GM10248 (cell line): ENCODE results near the gene AURKB.

Source experiments
- CTCF ChIA-PET: fragments of 300-600 bp; sonication (Branson Sonifier 250); formaldehyde crosslinking; extraction: SDS; loops from one replicate; lab custom pipeline; 2021; ENCODE audit warnings: antibody characterized with exemption; lab: Yijun Ruan, JAX
- POLR2A ChIA-PET: fragments of 350-650 bp; sonication (Branson Sonifier 250); formaldehyde crosslinking; extraction: SDS; loops from one replicate; lab custom pipeline; 2020; ENCODE audit warnings: antibody characterized with exemption; lab: Yijun Ruan, JAX
- DNase-seq: peaks from one replicate; pipeline ENCODE4 v3.0.0; 2012; ENCODE audit errors: extremely low spot score
- CTCF ChIP-seq: IDR thresholded peaks from 2 replicates; pipeline ENCODE4 v1.5.1; 2012; ENCODE audit warnings: mild to moderate bottlenecking, low read depth; ENCODE audit errors: extremely low read depth, missing control alignments, control extremely low read depth

The AURKB gene

GRCh38 chr17:8237886-8238285, 27.5 kb upstream of the AURKB start:
- POLR2A ChIA-PET, result interaction anchor here (0.6 kb wide), 1 partner anchor 15 kb away, joined by 3 read pairs; no protein-coding TSS in a partner anchor
- DNase-seq, result no peak
- CTCF ChIA-PET, result interaction anchor here (1.4 to 5.3 kb wide), 3 partner anchors 12 to 63 kb away, joined by 6 to 42 read pairs (median 7); no protein-coding TSS in a partner anchor
- TF ChIP-seq CTCF, result no peak

- TF ChIP-seq CTCF, result no peak
- POLR2A ChIA-PET, result interaction anchor here (0.6 kb wide), 1 partner anchor 14 kb away, joined by 3 read pairs; no protein-coding TSS in a partner anchor
- CTCF ChIA-PET, result interaction anchor here (1.4 to 5.3 kb wide), 3 partner anchors 11 to 63 kb away, joined by 6 to 42 read pairs (median 7); no protein-coding TSS in a partner anchor
- DNase-seq, result no peak
Measured at GRCh38 chr17:8237175-8237574, 26.8 kb upstream of the AURKB start.

GRCh38 chr17:8235676-8236075, 25.3 kb upstream of the AURKB start:
- TF ChIP-seq CTCF, result no peak
- no peak for DNase-seq
- ChIA-PET POLR2A (interaction anchor here (2.5 kb wide), 1 partner anchor 11 kb away, joined by 7 read pairs; no protein-coding TSS in a partner anchor), CTCF (interaction anchor here (0.8 to 5.3 kb wide), 5 partner anchors 8 to 56 kb away, joined by 3 to 42 read pairs (median 5); partner anchors contain the start of gene BORCS6)

GRCh38 chr17:8234361-8235270, 24.2 kb upstream of the AURKB start:
- no peak for DNase-seq
- no peak for TF ChIP-seq CTCF
- CTCF ChIA-PET, result interaction anchor here (0.8 to 5.3 kb wide), 6 partner anchors 9 to 58 kb away, joined by 3 to 42 read pairs (median 5); partner anchors contain the start of genes BORCS6 and CTC1
- POLR2A ChIA-PET, result interaction anchor here (2.5 kb wide), 1 partner anchor 12 kb away, joined by 7 read pairs; no protein-coding TSS in a partner anchor

- CTCF ChIA-PET, result no interaction called here
- no peak for TF ChIP-seq CTCF
- DNase-seq, result no peak
- POLR2A ChIA-PET, result no interaction called here
Measured at GRCh38 chr17:8231701-8232100, 21.3 kb upstream of the AURKB start.

GRCh38 chr17:8227238-8227581, 16.8 kb upstream of the AURKB start:
- POLR2A ChIA-PET, result interaction anchor here (1.8 kb wide), 1 partner anchor 20 kb away, joined by 5 read pairs; the partner anchor contains the start of gene CTC1
- TF ChIP-seq CTCF, result no peak
- CTCF ChIA-PET, result interaction anchor here (1.6 to 7.0 kb wide), 2 partner anchors 10 to 19 kb away, joined by 3 to 42 read pairs; no protein-coding TSS in a partner anchor
- DNase-seq, result no peak
